ENCODE measurements around the gene ACR. TPM values are rescaled to one million over a fixed set of nuclear protein-coding genes. Genes with fewer than 3 reads are reported as not detected.

The ACR gene
- total and polyA plus RNA-seq, 10 of the 15 experiments (the other 5 are each of a cell fraction or from before 2014, with no cell fraction given): not detected

- TF ChIP-seq CBX3 (IDR thresholded peaks at IDR 0.05; ENCODE audit: borderline replicate concordance, low read depth) (no peak), POLR2AphosphoS5 (IDR thresholded peaks at IDR 0.05; ENCODE audit: low read length) (no peak), REST (IDR thresholded peaks at IDR 0.05; ENCODE audit: low read depth, low read length) (no peak), ZNF384 (IDR thresholded peaks at IDR 0.05; ENCODE audit: borderline replicate concordance, low read depth, low read length) (no peak)
- TF ChIP-seq, protein P1, sequence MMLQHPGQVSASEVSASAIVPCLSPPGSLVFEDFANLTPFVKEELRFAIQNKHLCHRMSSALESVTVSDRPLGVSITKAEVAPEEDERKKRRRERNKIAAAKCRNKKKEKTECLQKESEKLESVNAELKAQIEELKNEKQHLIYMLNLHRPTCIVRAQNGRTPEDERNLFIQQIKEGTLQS (IDR thresholded peaks at IDR 0.05; ENCODE audit: borderline replicate concordance, extremely low read depth, low read depth, low read length): no peak
Observed at GRCh38 chr22:50718352-50718709, 19.7 kb upstream of the ACR start (continued).

DNA sequence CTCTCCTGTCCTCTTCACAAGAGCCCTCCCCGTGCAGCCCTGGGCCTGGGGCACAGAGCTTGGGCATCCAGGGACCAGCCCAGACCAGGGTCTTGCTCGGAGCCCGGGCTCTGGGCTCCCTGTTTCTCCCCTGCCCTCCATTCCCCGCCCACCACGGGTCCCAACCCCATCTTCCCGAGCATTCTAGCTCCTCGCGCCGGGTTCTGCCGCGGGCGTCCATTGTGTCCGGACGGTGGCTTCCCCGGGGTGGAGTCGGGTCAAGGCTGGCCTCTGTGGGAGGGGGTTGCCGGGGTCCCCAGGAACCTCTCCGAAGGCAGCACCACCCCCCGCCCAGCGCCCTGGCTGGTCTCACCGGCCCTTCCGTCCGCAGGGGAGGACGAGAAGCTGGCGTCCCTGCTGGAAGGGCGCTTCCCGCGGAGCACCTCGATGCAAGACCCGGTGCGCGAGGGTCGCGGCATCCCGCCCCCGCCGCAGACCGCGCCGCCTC lies 18.1 kb upstream of the ACR start:
- H3K36me3 ChIP-seq (ENCODE audit: control insufficient read depth in 2 of 2, insufficient read depth in 2 of 2, low read length in 1 of 2): no peaks in the 10 kb centered on the region
- H3K9me3 ChIP-seq (replicated peaks; ENCODE audit: control insufficient read depth, insufficient read depth, low read length): no peaks in the 10 kb centered on the region; the same call in 2 of the 3 replicates
- H2AFZ ChIP-seq (ENCODE audit: control insufficient read depth, low read depth, low read length): no peak overlapping the region
- RAD21 ChIA-PET (ENCODE audit: unreplicated experiment): no interaction called here
- SMC1A ChIA-PET (ENCODE audit: uncharacterized antibody, unreplicated experiment): no interaction called here
- no peaks in the 10 kb centered on the region for H3K79me2 ChIP-seq (ENCODE audit: control insufficient read depth, insufficient read depth, low read length)
- no peak overlapping the region for H3K27ac ChIP-seq (ENCODE audit: control insufficient read depth, insufficient read depth)
- BruUV-seq (replicated peaks): no TSS peak
- FAIRE-seq (no peak), DNase-seq (ENCODE audit: low read depth, low spot score) (no peak), ATAC-seq (no peak)
- H4K20me1 ChIP-seq (ENCODE audit: control insufficient read depth, insufficient read depth): no peaks in the 10 kb centered on the region
- intact Hi-C loops (cut with micrococcal nuclease; ENCODE audit: unreplicated experiment) (no loop called here), in situ Hi-C loops (cut with MboI) (no loop called here)
- POLR2A ChIA-PET: no interaction called here
- peaks cover 0 to 3% of the 10 kb centered on the region in 2 experiments; a peak in 2 of 4 replicates for H3K27me3 ChIP-seq (replicated peaks in 1 of 2; ENCODE audit: control insufficient read depth in 2 of 2, insufficient read depth in 2 of 2, low read length in 1 of 2)
- H3K4me2 ChIP-seq (ENCODE audit: control insufficient read depth, insufficient read depth): no peak overlapping the region
- WGBS (ENCODE audit: insufficient coverage, insufficient replicate concordance, low lambda C conversion rate, missing lambda C conversion rate): 76% methylated on average over 24 of the region's 40 CpGs
- CTCF ChIA-PET: no interaction called here
- no peaks in the 10 kb centered on the region for H3K4me1 ChIP-seq (ENCODE audit: control insufficient read depth, insufficient read depth, low read length)
- H3K9ac ChIP-seq (ENCODE audit: control insufficient read depth, insufficient read depth, low read length): no peak overlapping the region
- no peak overlapping the region for H3K4me3 ChIP-seq
- TF ChIP-seq, protein P1 (IDR thresholded peaks at IDR 0.05; ENCODE audit: borderline replicate concordance, extremely low read depth, low read depth, low read length): no peak
- TF ChIP-seq SREBF2 (IDR thresholded peaks at IDR 0.05; ENCODE audit: low read length) (no peak), SMARCA5 (IDR thresholded peaks at IDR 0.05) (no peak), HSF1 (IDR thresholded peaks at IDR 0.05; ENCODE audit: low read depth, low read length) (no peak), DPF2 (IDR thresholded peaks at IDR 0.05) (no peak), NR2F1 (conservative IDR thresholded peaks at IDR 0.05) (no peak), RFX5 (IDR thresholded peaks at IDR 0.05; ENCODE audit: low read depth, low read length) (no peak), RCOR1 (conservative IDR thresholded peaks at IDR 0.05; ENCODE audit: low read depth, low read length) (no peak), CBX5 (IDR thresholded peaks at IDR 0.05; ENCODE audit: low read depth) (no peak), NFYB (IDR thresholded peaks at IDR 0.05; ENCODE audit: insufficient read depth, low read depth, low read length) (no peak), ZNF24 (IDR thresholded peaks at IDR 0.05) (no peak)
- TF ChIP-seq, protein P2, sequence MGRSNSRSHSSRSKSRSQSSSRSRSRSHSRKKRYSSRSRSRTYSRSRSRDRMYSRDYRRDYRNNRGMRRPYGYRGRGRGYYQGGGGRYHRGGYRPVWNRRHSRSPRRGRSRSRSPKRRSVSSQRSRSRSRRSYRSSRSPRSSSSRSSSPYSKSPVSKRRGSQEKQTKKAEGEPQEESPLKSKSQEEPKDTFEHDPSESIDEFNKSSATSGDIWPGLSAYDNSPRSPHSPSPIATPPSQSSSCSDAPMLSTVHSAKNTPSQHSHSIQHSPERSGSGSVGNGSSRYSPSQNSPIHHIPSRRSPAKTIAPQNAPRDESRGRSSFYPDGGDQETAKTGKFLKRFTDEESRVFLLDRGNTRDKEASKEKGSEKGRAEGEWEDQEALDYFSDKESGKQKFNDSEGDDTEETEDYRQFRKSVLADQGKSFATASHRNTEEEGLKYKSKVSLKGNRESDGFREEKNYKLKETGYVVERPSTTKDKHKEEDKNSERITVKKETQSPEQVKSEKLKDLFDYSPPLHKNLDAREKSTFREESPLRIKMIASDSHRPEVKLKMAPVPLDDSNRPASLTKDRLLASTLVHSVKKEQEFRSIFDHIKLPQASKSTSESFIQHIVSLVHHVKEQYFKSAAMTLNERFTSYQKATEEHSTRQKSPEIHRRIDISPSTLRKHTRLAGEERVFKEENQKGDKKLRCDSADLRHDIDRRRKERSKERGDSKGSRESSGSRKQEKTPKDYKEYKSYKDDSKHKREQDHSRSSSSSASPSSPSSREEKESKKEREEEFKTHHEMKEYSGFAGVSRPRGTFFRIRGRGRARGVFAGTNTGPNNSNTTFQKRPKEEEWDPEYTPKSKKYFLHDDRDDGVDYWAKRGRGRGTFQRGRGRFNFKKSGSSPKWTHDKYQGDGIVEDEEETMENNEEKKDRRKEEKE (IDR thresholded peaks at IDR 0.05): no peak
